ENCODE measurements around the gene DLEC1. TPM values are rescaled to one million over a fixed set of nuclear protein-coding genes. Genes with fewer than 3 reads are reported as not detected.

Gene DLEC1
- total RNA-seq, 1 donor from 2014 or later: 0.54 TPM

GRCh38 chr3:38171622-38172021, 132.6 kb downstream of the DLEC1 start:
- H3K4me3 Mint-ChIP-seq: no peak overlapping the region
- no peaks in the 10 kb centered on the region for H3K9me3 Mint-ChIP-seq
- DNase-seq: no peak
- H3K4me1 Mint-ChIP-seq: peaks cover 68% of the 10 kb centered on the region
- H3K27me3 Mint-ChIP-seq: no peaks in the 10 kb centered on the region
- intact Hi-C loops (cut with micrococcal nuclease): no loop called here
- H3K36me3 Mint-ChIP-seq (ENCODE audit: low read depth): peaks cover 25% of the 10 kb centered on the region
- no peak overlapping the region for H3K27ac Mint-ChIP-seq

Other genes with a start within 250 kb of the DLEC1 start
- 6.1 and 6.5 TPM in 2 replicates for gene CTDSPL, start 177.3 kb upstream of the DLEC1 start, total RNA-seq
- gene VILL, start 48.4 kb upstream of the DLEC1 start, total RNA-seq: 11.4 and 12.8 TPM in 2 replicates
- gene PLCD1, start 9.6 kb upstream of the DLEC1 start, total RNA-seq: 4.1 and 4.2 TPM in 2 replicates
- gene ACAA1, start 97.9 kb downstream of the DLEC1 start, total RNA-seq: 68.7 and 71.6 TPM in 2 replicates
- 32.0 and 36.9 TPM in 2 replicates for gene MYD88, start 99.5 kb downstream of the DLEC1 start, total RNA-seq
- gene OXSR1, start 126.3 kb downstream of the DLEC1 start, total RNA-seq: 56.4 and 58.3 TPM in 2 replicates
- 0.47 and 0.54 TPM in 2 replicates for gene SLC22A13, start 226.6 kb downstream of the DLEC1 start, total RNA-seq
- not detected in 2 replicates for gene SLC22A14, start 243.1 kb downstream of the DLEC1 start, total RNA-seq